GM21423 (cell line): ENCODE measurements around the gene CACNA1I.

Source experiments
- ATAC-seq: cut with Tn5 transposase; IDR thresholded peaks from one replicate; pipeline ENCODE4 v1.9.1; 2021; ENCODE audit warnings: mild to moderate bottlenecking, moderate library complexity; ENCODE audit not compliant: unreplicated experiment

Gene CACNA1I

GRCh38 chr22:39567135-39567946 lies 3.2 kb upstream of the CACNA1I start:
- ATAC-seq: no peak

- no peak for ATAC-seq
Measured at GRCh38 chr22:39568278-39568981, 2.1 kb upstream of the CACNA1I start.

GRCh38 chr22:39569066-39569465 lies 1.5 kb upstream of the CACNA1I start:
- no peak for ATAC-seq

- ATAC-seq: no peak
Measured at GRCh38 chr22:39570226-39570625, 327 bp upstream of the CACNA1I start.

GRCh38 chr22:39571538-39571937 lies 985 bp downstream of the CACNA1I start:
- ATAC-seq: no peak

GRCh38 chr22:39574779-39575551 lies 4.4 kb downstream of the CACNA1I start:
- ATAC-seq: no peak

- ATAC-seq: no peak
Measured at GRCh38 chr22:39575552-39575825, 4.9 kb downstream of the CACNA1I start.

GRCh38 chr22:39576027-39576426 lies 5.5 kb downstream of the CACNA1I start:
- ATAC-seq: no peak

GRCh38 chr22:39577366-39577765 lies 6.8 kb downstream of the CACNA1I start:
- no peak for ATAC-seq

- ATAC-seq: no peak
Measured at GRCh38 chr22:39577900-39578299, 7.3 kb downstream of the CACNA1I start.

GRCh38 chr22:39580006-39580441 lies 9.5 kb downstream of the CACNA1I start:
- no peak for ATAC-seq

GRCh38 chr22:39580795-39581194 lies 10.2 kb downstream of the CACNA1I start:
- ATAC-seq: no peak

- no peak for ATAC-seq
Measured at GRCh38 chr22:39581303-39581702, 10.8 kb downstream of the CACNA1I start.

- ATAC-seq: no peak
Measured at GRCh38 chr22:39583066-39583667, 12.6 kb downstream of the CACNA1I start.

GRCh38 chr22:39589875-39590274 lies 19.3 kb downstream of the CACNA1I start:
- no peak for ATAC-seq

GRCh38 chr22:39592081-39593065 lies 21.8 kb downstream of the CACNA1I start:
- no peak for ATAC-seq

GRCh38 chr22:39593066-39593930 lies 22.7 kb downstream of the CACNA1I start:
- no peak for ATAC-seq

GRCh38 chr22:39593931-39594285 lies 23.4 kb downstream of the CACNA1I start:
- ATAC-seq: no peak

- ATAC-seq: no peak
Measured at GRCh38 chr22:39594411-39594810, 23.9 kb downstream of the CACNA1I start.
